Erythroblast (primary cell): Measurements from ENCODE around the gene AMBRA1.

ENCODE experiments used
- GATA1 ChIP-seq: IDR thresholded peaks from 2 replicates; pipeline ENCODE4 v1.6.1; 2011; ENCODE audit warnings: low read depth, mild to moderate bottlenecking, control low read depth, low read length, moderate library complexity
- POLR2A ChIP-seq: IDR thresholded peaks from 2 replicates; pipeline ENCODE4 v1.6.1; 2011; ENCODE audit warnings: mild to moderate bottlenecking, low read length

DNA sequence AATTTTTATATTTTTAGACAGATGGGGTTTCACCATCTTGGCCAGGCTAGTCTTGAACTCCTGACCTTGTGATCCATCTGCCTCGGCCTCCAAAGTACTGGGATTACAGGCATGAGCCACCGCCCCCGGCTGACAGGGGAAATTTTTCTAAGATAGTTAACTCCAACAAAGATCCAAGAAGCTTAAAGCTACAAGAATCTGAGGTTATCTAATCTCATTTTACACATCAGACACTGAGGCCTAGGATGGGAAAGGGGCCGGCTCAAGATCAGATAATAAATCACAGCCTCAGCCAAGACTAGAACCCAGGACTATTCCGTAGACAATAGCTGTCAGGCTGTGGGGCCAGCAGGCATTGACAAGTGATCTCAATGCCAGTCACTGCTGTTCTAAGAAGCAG, 94.0 kb downstream of the AMBRA1 start:
- TF ChIP-seq POLR2A (no peak), GATA1 (no peak)
